Measurements from ENCODE around the gene SMG9.
A peak's percentile ranks its signal among the peaks of the same experiment; 100 is the strongest.

SMG9 gene, protein sequence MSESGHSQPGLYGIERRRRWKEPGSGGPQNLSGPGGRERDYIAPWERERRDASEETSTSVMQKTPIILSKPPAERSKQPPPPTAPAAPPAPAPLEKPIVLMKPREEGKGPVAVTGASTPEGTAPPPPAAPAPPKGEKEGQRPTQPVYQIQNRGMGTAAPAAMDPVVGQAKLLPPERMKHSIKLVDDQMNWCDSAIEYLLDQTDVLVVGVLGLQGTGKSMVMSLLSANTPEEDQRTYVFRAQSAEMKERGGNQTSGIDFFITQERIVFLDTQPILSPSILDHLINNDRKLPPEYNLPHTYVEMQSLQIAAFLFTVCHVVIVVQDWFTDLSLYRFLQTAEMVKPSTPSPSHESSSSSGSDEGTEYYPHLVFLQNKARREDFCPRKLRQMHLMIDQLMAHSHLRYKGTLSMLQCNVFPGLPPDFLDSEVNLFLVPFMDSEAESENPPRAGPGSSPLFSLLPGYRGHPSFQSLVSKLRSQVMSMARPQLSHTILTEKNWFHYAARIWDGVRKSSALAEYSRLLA

DNA sequence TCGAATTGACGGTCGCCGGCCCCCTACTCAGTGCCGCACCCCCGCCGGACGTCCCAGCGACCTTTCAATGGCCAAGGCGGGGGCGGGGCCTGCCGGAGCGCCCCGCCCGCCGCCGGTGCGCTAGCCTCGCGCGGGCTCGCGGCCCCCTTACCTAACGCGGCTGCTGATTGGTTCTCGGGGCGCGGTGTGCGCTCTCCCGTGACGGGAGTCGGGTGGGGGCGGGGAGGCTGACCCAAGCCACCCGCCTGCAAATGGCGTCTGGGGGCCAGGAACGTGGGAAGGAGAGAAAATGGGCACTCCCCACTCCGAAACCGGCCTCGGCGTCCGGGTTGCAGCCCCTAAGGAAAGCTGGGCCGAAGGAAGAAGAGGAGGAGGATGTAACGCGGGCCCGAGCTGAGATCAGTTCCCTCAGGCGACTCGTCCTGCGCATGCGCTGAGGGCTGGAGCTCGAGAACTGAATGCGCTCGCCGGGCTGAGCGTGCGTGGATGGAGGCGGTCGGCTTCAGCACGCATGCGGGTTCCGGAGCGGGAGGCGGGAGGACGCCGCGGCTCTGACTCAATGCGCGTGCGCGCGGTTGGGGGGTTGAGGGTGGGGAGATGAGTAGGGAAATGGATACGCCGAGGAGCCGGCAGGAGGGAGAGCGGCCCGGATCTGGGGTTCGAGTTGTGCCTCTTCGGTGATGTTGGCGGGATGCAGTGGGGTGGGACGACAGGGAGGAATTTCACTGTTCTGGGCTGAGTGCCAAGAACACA lies at the start of gene SMG9:
TSS of gene SMG9 (minus strand) at position 460 of the 753 bp plus-strand sequence. CDS start 4,221 bp downstream, outside the sequence.
- DNase-seq, result peak; percentile 99

DNA sequence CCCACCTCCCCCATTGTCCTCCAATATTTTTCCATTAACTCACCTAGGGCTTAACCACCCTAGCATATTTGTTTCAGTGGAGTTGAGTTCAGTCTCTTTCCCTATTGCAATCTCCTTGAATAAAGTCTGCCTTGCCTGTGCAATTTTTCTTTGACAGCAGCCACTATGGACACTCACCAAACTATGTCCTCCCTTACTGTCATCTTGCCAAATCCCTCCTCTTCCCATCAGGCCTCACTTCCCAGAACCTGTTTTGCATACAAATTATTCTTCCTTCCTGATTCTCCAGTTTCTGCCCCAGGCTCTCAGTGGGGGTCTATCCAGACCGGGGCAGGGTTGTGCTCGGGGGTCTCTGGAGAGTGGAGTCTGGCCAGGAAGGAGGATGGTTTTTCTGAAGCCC lies 49.7 kb upstream of the SMG9 start:
- no peak for DNase-seq

DNA sequence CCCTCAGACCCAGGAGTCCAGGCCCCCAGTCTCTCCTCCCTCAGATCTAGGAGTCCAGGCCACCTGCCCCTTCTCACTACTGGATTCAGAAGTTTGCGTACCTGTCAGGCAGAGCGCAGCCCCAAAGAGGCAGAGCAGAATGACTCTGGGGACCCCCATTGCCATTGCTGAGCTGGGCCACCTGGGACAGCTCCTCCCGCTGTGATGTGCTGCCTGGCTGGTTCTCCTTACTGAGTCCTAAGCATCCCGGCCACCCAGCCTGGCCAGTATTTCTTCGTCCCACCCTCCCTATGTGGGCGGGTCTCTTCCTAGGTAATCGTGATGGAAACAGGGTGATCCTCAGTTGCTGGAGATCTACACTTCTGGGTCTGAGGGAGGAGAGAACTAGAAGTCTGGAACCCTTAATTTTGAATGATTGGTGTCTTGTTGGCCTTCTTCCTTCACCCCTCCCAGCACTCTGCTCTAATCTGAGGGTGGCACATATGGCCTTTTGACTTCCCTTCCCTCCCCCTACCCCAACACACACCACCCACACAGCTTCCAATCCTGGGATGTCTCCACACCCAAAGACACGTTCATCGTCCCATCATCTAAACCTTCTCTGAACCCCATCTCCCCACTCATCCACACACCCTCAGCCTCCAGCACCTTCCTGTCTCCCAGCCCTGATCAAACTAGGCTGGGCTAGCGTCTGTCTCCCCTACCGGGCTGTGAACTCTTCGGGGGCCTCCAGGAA lies 47.6 kb upstream of the SMG9 start, which contains the start of gene LYPD5:
TSS of gene LYPD5 (minus strand) at position 232 of the 736 bp plus-strand sequence. CDS start at position 165, 67 bp downstream.
- no peak for DNase-seq

DNA sequence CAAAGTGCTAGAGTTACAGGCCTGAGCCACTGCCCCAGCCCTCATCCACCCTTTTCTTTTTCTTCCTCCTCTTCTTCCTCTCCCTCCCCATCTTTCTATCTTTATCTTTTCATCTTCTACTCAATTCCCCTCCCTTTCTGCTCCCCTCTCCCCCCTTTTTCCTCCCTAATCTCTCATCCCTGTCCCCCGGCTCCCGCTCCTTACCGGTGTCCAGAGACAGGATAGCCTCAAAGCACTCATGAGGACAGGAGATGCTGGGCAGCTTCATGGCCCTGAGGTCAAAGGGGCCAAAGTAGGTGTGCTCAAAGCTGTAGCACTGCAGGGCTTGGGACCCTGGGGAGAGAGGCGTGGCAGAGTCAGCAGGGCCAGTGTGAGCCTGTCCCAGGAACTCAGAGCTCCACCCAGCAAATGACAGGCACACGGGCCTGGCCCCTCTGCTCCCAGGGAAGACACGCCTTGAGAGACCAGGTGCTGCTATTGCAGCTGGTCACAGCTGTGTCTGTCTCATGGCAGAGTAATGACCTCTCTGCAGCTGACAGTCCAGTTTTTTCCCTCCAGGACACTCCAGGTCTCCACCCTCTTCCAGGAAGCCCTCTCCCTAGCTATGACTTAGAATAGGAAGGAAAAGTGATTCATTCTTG lies 44.9 kb upstream of the SMG9 start:
- no peak for DNase-seq

DNA sequence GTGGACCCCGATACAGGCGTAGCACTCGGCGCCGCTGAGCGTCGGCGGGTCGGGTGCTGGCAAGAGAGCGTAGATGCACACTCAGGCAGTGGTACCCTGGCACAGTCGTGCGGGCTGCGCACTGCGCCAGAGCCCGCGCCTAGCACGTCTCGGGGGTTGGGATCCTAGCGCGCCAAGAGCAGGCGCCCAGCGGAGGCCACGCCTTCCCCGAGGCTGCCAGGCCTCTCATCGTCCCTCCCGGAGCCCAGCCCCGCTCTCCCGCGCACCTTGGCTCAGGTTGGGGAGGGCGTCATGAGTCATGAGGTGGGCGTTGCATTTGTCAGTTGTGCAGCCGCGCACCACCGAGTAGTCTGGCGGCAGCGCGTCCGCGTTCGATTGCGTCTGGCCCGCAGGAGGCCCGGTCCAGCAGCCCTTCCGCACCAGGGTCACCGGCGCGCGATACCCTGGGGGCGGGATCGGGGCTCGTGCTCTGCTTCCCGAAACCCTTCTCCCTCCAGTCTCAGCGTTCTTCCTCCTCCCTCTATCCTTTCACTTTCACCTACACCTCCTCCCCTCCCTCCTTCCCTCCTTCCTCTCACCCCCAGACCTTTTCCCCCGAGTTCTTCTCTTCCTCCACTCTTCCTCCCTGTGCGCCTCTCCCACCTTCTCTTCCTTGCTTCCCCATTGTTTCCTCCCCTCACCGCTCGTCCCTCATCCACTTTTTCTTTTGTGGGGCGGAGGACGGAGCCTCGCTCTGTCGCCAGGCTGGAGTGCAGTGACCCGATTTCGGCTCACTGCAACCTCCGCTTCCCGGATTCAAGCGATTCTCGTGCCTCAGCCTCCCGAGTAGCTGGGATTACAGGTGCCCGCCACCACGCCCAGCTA lies 44.0 kb upstream of the SMG9 start:
- no peak for DNase-seq

DNA sequence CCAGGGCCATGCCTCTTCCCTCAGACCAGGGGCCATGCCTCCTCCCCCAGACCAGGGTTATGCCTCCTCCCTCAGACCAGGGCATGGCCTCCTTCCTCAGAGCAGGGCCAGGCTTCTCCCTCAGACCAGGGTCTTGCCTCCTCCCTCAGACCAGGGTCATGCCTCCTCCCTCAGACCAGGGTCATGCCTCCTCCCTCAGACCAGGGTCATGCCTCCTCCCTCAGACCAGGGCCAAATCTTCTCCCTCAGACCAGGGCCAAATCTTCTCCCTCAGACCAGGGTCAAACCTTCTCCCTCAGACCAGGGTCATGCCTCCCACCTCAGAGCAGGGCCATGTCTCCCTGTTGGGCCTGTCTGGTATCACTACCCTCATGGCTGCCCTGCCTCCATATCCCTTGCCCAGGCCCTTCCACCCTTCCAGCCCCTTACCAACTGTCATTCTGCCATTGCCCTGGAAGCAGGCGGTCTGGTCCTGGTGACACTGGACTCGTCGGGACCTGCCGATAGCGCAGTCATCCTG lies 43.3 kb upstream of the SMG9 start:
- no peak for DNase-seq

DNA sequence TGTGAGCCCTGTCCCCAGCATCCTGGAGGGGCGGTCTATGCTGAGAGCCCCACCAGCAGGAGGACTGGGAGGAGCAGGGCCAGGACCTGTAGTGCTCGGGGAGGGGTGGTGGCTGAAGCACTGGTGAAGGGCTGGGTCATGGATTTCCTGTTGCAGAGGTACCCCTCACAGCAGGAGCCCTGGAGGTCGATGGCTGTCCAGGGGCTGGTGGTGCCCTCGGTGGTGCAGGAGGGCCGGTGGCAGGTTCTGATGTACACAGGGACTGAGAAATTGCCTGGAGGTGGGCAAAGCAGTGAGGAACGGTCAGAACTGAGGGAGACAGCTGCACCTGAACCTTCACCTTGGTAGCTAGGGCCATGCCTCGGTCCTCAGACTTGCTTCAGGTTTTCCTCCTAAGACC lies 42.8 kb upstream of the SMG9 start:
- DNase-seq, result no peak

DNA sequence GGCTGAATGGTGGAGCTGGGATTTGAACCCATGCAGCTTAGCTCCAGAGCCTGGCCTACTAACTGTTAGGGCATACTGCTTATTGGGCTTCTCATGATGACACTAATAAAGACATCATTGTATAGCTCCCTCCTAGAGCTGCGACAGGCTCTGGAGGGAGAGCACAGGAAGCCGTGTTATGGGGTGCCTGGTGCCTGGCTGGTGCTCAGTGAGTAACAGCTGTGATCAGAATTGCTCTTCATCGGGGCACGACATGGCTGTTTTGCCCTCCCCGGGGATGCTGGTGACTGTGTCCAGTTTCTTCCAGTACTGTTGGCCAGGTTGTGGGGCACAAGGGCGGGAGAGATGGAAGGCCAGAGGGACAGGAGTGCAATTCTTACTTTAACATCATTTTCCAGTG lies 42.4 kb upstream of the SMG9 start:
- DNase-seq, result no peak

DNA sequence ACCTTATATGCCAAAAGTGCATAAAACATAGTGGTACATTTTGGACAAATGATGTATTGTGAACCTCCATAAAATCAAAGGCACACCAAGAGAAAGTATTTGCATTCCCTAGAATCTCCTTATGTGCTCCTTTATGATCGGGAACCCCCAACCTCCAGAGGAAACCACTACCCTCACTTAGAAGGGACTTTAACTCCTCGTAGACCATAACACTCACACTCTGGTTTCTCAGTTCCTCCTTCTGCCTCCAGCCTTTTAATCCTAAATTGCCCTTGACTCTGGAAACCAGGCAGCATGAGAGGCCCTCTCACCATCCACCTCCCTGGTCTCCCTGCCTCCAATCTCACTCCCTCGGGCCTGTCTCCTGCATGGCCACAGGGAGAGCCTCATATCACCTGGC lies 35.8 kb upstream of the SMG9 start:
- DNase-seq, result no peak

DNA sequence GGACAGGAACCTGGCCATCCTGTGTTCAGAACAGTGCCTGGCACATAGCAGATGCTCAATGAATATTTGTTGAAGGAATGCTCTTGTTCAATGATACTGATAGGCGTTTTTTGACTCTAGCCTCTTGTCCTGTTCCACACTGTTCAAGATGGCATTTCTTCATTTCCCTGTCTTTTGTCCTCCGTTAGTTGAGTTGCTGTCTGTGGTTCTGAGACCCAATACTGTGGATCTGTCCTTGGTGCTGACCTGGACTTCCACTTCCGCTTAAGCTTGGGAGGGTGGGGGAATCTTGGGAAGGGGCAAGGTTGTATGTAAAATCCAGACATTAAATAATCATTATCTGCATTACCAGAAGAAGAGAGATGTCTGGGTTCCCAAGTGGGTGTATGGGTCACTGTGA lies 34.3 kb upstream of the SMG9 start:
- no peak for DNase-seq

DNA sequence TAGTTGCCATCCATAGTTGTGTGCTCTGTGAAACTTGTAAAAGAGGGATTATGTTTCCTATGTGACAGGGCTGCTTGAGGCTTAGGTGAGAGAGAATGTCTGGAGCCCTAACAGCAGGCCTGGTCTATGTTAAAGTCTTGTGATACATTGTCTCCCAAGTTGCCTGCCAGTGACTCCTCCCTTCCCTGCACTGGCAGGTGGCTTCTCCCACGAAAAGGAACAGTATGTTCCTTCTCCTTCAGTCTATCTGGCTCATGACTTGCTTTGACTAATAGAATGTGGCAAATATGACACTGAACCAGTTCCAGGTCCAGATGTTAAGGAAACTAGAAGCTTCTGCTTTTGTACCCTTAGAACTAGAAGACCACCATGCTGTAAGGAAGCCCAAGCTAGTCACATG lies 31.9 kb upstream of the SMG9 start:
- no peak for DNase-seq

DNA sequence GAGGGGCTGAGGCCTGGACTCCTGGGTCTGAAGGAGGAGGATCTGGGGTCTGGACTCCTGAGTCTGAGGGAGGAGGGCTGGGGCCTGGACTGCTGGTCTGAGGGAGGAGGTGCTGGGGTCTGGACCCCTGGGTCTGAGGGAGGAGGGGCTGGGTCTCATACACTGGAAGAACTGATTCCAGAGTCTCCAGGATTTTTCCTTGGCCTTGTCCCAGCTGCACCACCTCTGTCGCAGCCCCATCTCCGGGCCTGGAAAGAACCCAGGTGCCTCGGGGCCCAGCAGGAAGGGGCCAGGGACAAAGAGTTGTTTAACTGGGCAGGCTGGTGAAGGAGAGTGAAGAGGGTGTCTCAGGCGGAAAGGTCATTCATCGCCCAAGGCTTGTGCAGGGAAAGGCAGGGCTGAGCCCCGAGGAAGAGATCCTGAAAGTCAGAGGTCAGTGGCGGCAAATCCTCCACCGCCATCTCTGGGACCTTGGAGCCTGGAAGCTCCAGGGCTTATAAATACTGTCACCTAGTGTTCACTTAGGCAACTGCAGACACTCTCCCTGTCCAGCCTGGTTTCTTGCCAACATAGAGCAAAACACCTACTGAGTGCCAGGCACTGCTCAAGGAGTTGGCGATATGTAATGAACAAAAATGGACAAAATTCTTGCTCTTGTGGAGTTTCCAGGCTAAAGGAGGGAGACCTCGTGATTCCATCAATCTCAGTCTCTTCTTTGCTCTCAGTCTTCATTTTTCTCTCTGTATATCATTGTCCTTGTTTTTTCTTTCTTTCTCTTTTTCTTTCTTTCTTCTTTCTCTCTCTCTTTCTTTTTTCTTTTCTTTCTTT lies 30.4 kb upstream of the SMG9 start:
- DNase-seq, result peak; percentile 83

DNA sequence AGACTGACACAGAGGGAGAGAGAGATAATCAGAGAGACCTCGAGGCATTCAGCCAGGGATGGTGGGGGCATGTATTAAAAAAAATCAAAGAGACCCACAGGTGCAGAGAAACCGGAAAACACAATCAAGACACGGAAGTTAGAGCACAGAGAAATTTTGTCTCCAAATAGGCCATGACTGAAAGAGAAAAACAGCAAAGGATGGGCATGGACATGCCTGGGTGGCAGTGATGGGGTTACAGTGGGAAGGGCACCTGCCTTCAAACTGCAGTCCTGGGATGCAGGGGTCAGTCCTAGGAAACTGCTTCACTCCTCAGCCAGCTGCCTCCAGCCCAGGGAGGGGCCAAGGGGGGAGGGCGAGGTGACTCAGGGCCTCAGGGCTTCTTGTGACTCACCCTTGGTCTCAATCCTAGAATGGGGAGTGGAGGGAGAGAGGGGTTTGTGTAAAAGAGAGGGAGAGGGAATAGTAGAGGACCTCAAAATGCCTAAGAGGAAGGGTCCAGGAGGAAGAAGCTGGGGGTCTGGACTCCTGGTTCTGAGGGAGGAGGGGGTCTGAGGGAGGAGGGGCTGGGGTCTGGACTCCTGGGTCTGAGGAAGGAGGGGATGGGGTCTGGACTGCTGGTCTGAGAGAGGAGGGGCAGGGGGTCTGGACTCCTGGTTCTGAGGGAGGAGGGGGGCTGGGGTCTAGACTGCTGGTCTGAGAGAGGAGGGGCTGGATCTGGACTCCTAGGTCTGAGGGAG lies 29.6 kb upstream of the SMG9 start:
- peak; percentile 76 for DNase-seq

DNA sequence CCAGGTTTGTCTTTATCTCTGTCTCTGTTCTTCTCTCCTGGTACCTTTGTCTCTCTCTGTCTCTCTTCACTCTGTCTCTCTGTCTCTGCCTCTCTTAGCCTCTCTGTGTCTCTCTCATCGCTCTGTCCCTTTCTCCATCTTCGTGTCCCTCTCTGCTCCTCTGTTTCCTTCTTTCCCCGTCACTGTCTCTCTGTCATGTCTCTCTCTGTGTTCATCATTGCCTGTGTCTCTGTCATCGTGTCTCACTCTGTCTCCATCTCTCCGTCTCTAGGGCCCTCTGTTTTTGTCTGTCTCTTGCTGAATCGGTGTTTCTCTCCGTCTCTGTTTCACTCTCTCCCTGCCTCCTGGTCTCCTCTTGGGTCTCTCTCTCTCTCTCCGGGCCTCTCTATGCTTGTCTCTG lies 28.9 kb upstream of the SMG9 start:
- no peak for DNase-seq

DNA sequence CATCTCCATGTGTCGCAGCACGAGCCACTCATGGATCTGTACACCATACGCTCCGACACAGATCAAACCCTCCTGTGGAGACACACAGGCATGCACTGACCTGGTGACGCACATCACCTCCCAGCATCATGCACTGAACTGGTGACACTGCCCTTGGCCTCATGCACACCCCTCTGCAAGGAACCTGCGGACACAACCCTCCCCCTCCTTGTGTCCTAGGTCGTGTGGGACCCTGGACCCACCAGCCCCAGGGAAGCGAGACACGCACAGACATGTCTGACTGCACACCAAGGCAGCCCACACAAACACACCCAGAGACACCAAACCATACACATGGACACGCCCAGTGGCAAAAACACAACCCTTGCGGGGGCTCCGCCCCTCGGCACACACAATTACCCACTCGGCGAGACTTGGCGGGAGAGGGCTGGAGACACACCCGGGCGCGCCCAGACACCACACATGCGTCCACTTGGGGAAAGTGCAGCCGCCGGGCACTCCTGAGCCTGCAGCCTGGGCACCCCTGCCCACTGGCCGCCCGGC lies 28.0 kb upstream of the SMG9 start:
- no peak for DNase-seq

DNA sequence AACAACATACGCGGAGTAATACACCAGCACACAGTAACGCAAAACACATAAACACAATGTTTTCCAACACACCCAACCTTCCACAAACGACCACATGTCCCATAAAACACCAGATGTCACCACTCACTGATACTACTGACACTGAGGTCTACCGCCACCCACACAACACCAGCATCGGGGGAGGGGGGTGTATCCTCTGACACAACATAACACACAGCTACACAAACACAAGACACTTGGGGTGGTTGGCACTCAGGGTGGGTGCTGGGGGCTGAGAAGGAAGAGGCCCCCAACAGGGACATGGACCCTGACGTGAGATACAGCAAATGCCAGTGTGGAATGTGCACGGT lies 27.5 kb upstream of the SMG9 start:
- no peak for DNase-seq

DNA sequence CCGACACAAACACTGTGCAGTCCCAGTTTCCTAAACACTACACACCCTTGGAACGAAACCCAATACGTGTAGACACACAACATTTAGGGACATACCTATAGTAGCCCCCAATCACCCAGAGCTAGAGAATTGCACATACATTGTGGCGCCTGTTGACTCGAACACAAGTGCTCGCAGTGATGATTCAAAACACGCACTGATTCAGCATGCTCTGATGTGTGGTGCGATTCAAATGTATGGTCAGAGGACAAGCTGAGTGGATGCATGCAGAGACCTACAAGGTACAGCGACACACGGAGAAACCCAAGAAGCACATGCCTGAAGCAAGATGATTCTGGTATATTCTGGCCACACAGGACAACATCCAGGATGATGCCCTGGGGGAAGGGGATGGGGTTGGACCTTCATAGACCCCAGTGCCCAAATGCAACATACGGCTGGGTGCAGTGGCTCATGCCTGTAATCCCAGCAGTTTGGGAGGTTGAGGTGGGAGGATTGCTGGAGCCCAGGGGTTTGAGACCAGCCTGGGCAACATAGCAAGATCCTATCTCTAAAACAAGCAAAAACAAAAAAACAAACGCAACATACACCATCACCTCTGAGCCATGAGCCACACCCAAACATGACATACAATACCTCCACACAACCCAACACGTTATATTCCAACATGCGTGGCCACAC lies 27.0 kb upstream of the SMG9 start:
- DNase-seq, result peak; percentile 79

DNA sequence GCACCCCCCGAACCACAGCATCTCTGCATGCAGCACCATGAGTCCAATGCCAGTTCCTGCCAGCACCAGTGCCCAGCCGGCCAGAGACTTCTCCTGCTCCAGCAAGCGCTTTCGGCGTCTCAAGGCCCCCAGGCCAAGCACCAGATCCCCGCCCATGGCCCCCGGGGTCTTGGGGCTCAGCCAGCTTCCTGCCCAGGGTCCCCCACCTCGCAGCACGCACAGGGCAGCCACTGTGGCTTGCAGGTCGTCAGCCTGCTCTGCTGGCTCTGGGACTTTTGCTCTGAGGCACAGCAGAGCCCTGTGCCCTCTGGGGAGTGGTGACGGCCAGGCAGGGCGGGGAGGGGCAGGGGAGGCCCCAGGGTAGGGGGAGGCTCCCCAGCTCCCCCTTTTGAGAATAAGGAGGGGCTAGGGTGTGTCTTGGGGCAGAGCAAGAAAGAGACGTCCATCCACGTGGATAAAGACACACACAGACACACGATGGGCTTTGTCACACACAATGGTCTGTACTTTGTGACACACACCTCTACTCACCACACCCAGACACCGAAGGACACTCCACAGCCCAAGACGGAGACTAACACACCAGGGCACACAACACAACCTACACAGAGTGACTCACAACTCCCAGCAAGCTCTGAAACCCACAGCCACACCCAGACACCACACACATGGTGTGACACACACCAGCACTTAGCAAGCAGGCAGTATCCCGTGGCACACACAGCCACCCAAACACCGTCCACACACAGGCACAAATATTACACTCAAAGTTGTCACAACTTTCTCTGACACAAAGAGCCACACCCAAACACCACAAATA lies 26.2 kb upstream of the SMG9 start, which contains the start of gene KCNN4:
TSS of gene KCNN4 (minus strand) at position 268 of the 820 bp plus-strand sequence. CDS start at position 156, 112 bp downstream.
- DNase-seq, result peak; percentile 85
